K562 (cell line): Measurements from ENCODE around the gene TGFBR1. TPM values are rescaled to one million over a fixed set of nuclear protein-coding genes. Genes with fewer than 3 reads are reported as not detected.

Source experiments
- CREB1 ChIP-seq, 2 experiments: sonication (generic) in 1 of 2; formaldehyde crosslinking in 1 of 2; IDR thresholded peaks; 2 replicates each; pipeline versions ENCODE4 v1.6.1 to v1.8.0; 2012 to 2022; ENCODE audit warnings: inconsistent platforms in 1 of 2, mild to moderate bottlenecking in 1 of 2, missing genetic modification reagents in 1 of 2, moderate library complexity in 1 of 2
- CREM ChIP-seq: IDR thresholded peaks from 2 replicates; pipeline ENCODE4 v1.6.1; 2014; ENCODE audit warnings: antibody characterized with exemption, low read depth
- EHMT2 ChIP-seq: fragments of 450-650 bp; IDR thresholded peaks from 2 replicates; pipeline ENCODE4 v1.6.1; 2018; ENCODE audit warnings: antibody characterized with exemption
- GTF2E2 ChIP-seq: fragments of 200-800 bp; sonication (Bioruptor generic); IDR thresholded peaks from 2 replicates; pipeline ENCODE4 v1.6.1; 2016; ENCODE audit warnings: missing genetic modification characterization, missing compliant biosample characterization
- STAG1 ChIP-seq: sonication (generic); formaldehyde crosslinking; IDR thresholded peaks from 2 replicates; pipeline ENCODE4 v1.5.0; 2020; ENCODE audit warnings: missing genetic modification reagents, borderline replicate concordance
- ZNF830 ChIP-seq: fragments of 250-450 bp; sonication (Bioruptor Pico); IDR thresholded peaks from 2 replicates; pipeline ENCODE4 v1.5.0; 2021; ENCODE audit warnings: mild to moderate bottlenecking
- polyA plus RNA-seq, 8 experiments: library from polyadenylated mRNA; depleted of rRNA in 4 of 8; stranded (reverse) in 5 of 8; unstranded in 3 of 8; fragments of >200 nt; fragmentation: Nextera tagmentation in 2 of 8; fragmentation: Illumina TruSeq in 1 of 8; extraction: Ambion mirVana in 2 of 8; extraction: Trizol in 1 of 8; gene quantifications; 2 replicates each; pipeline versions ENCODE4 v1.2.1 to v1.2.3, GENCODE V29; 2011 to 2014; ENCODE audit warnings: inconsistent platforms in 1 of 8, missing spikeins in 1 of 8
- total RNA-seq, 7 experiments: library from RNA; depleted of rRNA in 6 of 7; stranded (reverse); fragments of >200 nt in 6 of 7; fragmentation: Illumina TruSeq in 2 of 7; extraction: Trizol in 2 of 7; gene quantifications; 2 replicates each; pipeline versions ENCODE4 v1.2.1 to v1.2.3, GENCODE V29; 2011 to 2021; ENCODE audit warnings: low replicate concordance in 1 of 7
- TF ChIP-seq, protein P1 (sequence below), 2 experiments: fragments of 450-650 bp; IDR thresholded peaks; 2 replicates each; pipeline ENCODE4 v1.6.1; 2018; ENCODE audit warnings: mild to moderate bottlenecking in 2 of 2, low read depth in 1 of 2; ENCODE audit not compliant: partially characterized antibody in 2 of 2
- TF ChIP-seq, protein P2 (sequence below): sonication (generic); formaldehyde crosslinking; IDR thresholded peaks from 2 replicates; pipeline ENCODE4 v1.8.0; 2022; ENCODE audit warnings: mild to moderate bottlenecking, missing genetic modification reagents
- TF ChIP-seq, protein P3 (sequence below): fragments of 250-450 bp; sonication (Bioruptor Pico); IDR thresholded peaks from 2 replicates; pipeline ENCODE4 v1.6.1; 2021; ENCODE audit warnings: mild to moderate bottlenecking

Gene TGFBR1
- total and polyA plus RNA-seq, 9 of the 15 experiments (the other 6 are each of a cell fraction or from before 2014, with no cell fraction given), result 15.5 to 62.4 (median 42.7) TPM

DNA sequence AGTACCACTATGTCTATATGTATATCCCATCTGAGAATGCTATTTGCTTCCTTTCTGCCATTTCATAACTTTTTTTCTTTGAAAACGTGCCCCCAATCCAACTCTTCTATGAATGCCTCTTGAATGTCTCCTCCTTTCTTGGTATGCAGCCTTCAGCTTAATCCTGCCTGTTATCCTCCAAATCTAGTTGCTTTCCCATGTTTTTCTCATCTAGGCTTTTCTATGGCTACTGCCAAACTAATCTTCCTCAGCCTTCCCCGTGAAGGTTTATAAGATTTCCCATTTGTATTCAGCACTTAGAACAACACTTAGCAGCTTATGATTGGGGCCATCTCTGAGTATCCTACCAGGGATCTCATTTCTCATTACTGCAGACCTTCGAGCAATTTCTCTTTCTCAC lies 2.5 kb downstream of the TGFBR1 start (continued):
- TF ChIP-seq, protein P1, sequence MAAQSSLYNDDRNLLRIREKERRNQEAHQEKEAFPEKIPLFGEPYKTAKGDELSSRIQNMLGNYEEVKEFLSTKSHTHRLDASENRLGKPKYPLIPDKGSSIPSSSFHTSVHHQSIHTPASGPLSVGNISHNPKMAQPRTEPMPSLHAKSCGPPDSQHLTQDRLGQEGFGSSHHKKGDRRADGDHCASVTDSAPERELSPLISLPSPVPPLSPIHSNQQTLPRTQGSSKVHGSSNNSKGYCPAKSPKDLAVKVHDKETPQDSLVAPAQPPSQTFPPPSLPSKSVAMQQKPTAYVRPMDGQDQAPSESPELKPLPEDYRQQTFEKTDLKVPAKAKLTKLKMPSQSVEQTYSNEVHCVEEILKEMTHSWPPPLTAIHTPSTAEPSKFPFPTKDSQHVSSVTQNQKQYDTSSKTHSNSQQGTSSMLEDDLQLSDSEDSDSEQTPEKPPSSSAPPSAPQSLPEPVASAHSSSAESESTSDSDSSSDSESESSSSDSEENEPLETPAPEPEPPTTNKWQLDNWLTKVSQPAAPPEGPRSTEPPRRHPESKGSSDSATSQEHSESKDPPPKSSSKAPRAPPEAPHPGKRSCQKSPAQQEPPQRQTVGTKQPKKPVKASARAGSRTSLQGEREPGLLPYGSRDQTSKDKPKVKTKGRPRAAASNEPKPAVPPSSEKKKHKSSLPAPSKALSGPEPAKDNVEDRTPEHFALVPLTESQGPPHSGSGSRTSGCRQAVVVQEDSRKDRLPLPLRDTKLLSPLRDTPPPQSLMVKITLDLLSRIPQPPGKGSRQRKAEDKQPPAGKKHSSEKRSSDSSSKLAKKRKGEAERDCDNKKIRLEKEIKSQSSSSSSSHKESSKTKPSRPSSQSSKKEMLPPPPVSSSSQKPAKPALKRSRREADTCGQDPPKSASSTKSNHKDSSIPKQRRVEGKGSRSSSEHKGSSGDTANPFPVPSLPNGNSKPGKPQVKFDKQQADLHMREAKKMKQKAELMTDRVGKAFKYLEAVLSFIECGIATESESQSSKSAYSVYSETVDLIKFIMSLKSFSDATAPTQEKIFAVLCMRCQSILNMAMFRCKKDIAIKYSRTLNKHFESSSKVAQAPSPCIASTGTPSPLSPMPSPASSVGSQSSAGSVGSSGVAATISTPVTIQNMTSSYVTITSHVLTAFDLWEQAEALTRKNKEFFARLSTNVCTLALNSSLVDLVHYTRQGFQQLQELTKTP (IDR thresholded peaks at IDR 0.05; ENCODE audit: low read depth in 1 of 2, partially characterized antibody in 2 of 2), result peak in 1 of 2 experiments; percentile 26
- 0 out of 2 replicates have a peak, but pooled peaks have one; percentile 12 for TF ChIP-seq EHMT2
- TF ChIP-seq GTF2E2 (tag), result no peak
- TF ChIP-seq, protein P2, sequence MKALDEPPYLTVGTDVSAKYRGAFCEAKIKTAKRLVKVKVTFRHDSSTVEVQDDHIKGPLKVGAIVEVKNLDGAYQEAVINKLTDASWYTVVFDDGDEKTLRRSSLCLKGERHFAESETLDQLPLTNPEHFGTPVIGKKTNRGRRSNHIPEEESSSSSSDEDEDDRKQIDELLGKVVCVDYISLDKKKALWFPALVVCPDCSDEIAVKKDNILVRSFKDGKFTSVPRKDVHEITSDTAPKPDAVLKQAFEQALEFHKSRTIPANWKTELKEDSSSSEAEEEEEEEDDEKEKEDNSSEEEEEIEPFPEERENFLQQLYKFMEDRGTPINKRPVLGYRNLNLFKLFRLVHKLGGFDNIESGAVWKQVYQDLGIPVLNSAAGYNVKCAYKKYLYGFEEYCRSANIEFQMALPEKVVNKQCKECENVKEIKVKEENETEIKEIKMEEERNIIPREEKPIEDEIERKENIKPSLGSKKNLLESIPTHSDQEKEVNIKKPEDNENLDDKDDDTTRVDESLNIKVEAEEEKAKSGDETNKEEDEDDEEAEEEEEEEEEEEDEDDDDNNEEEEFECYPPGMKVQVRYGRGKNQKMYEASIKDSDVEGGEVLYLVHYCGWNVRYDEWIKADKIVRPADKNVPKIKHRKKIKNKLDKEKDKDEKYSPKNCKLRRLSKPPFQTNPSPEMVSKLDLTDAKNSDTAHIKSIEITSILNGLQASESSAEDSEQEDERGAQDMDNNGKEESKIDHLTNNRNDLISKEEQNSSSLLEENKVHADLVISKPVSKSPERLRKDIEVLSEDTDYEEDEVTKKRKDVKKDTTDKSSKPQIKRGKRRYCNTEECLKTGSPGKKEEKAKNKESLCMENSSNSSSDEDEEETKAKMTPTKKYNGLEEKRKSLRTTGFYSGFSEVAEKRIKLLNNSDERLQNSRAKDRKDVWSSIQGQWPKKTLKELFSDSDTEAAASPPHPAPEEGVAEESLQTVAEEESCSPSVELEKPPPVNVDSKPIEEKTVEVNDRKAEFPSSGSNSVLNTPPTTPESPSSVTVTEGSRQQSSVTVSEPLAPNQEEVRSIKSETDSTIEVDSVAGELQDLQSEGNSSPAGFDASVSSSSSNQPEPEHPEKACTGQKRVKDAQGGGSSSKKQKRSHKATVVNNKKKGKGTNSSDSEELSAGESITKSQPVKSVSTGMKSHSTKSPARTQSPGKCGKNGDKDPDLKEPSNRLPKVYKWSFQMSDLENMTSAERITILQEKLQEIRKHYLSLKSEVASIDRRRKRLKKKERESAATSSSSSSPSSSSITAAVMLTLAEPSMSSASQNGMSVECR (CRISPR knock-in tag), result no peak
- no peak for TF ChIP-seq CREM
- TF ChIP-seq CREB1 (IDR thresholded peaks at IDR 0.05), result no peak
- no peak for TF ChIP-seq CREB1 (CRISPR knock-in tag; IDR thresholded peaks at IDR 0.05)
- TF ChIP-seq ZNF830 (CRISPR knock-in tag), result no peak
- TF ChIP-seq, protein P3, sequence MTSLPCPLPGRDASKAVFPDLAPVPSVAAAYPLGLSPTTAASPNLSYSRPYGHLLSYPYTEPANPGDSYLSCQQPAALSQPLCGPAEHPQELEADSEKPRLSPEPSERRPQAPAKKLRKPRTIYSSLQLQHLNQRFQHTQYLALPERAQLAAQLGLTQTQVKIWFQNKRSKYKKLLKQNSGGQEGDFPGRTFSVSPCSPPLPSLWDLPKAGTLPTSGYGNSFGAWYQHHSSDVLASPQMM (CRISPR knock-in tag), result no peak
- no peak for TF ChIP-seq STAG1 (CRISPR knock-in tag)
